ENCODE measurements around the gene YAP1.

- no peak for TF ChIP-seq CTCF (IDR thresholded peaks at IDR 0.05)
- TF ChIP-seq EP300 (IDR thresholded peaks at IDR 0.05), result no peak
Observed at GRCh38 chr11:102079625-102080024, 30.6 kb upstream of the YAP1 start.

All from suprapubic skin (tissue), 3 donors.